H1 (cell line): ENCODE measurements around the gene COLEC12. TPM values are rescaled to one million over a fixed set of nuclear protein-coding genes. Genes with fewer than 3 reads are reported as not detected.

Source experiments
- CTCF ChIA-PET: fragments of 300-600 bp; sonication (Branson Sonifier 250); formaldehyde crosslinking; loops from one replicate; lab custom pipeline; 2021; ENCODE audit not compliant: partially characterized antibody; lab: Charles Lee
- POLR2A ChIA-PET: fragments of 300-600 bp; sonication (Branson Sonifier 250); formaldehyde crosslinking; loops from one replicate; lab custom pipeline; 2021; ENCODE audit warnings: inconsistent platforms; ENCODE audit not compliant: partially characterized antibody; lab: Charles Lee
- DNase-seq, 2 experiments: peaks; one replicate each; pipeline versions ENCODE4 v3.0.0 to v3.0.0-alpha.2; 2010 to 2022; ENCODE audit warnings: low spot score in 2 of 2, low read depth in 1 of 2, mixed read lengths in 1 of 2
- FAIRE-seq: peaks from 2 replicates; lab custom pipeline; 2011; peaks lifted over from hg19 to GRCh38; lab: Jason Lieb, UNC
- H2AFZ ChIP-seq: 2 replicates; pipeline ENCODE4 v1.8.1; 2012; ENCODE audit warnings: low read length, inconsistent platforms
- H2AK5ac ChIP-seq: 2 replicates; pipeline ENCODE4 v1.6.1; 2013; ENCODE audit warnings: low read depth, low read length
- H2BK120ac ChIP-seq: replicated peaks from 2 replicates; pipeline ENCODE3; 2013; ENCODE audit warnings: low read depth, low read length, inconsistent platforms
- H2BK12ac ChIP-seq: 2 replicates; pipeline ENCODE4 v1.6.1; 2013; ENCODE audit warnings: low read depth, low read length
- H2BK15ac ChIP-seq: 2 replicates; pipeline ENCODE4 v1.6.1; 2013; ENCODE audit warnings: low read length
- H2BK20ac ChIP-seq: 2 replicates; pipeline ENCODE4 v1.6.1; 2013; ENCODE audit warnings: low read length
- H2BK5ac ChIP-seq: 2 replicates; pipeline ENCODE4 v1.6.1; 2013; ENCODE audit warnings: low read depth, low read length
- H3K14ac ChIP-seq: 2 replicates; pipeline ENCODE4 v1.6.1; 2013; ENCODE audit warnings: inconsistent platforms; ENCODE audit not compliant: insufficient read length
- H3K18ac ChIP-seq: 2 replicates; pipeline ENCODE4 v1.6.1; 2013; ENCODE audit warnings: low read length; ENCODE audit errors: extremely low read depth
- H3K23ac ChIP-seq: 2 replicates; pipeline ENCODE4 v1.6.1; 2013; ENCODE audit warnings: inconsistent platforms; ENCODE audit not compliant: insufficient read length
- H3K23me2 ChIP-seq: 2 replicates; pipeline ENCODE4 v1.6.1; 2013; ENCODE audit warnings: low read depth, low read length
- H3K27ac ChIP-seq: 2 replicates; pipeline ENCODE4 v1.6.1; 2011; ENCODE audit warnings: low read depth, low read length, inconsistent platforms
- H3K27me3 ChIP-seq, 4 experiments: replicated peaks in 1 of 4; 1 replicate in 1 of 4; 2 replicates in 3 of 4; pipeline versions ENCODE4 v1.6.1 to v1.8.1; 2011 to 2013; ENCODE audit warnings: low read length in 3 of 4, mild to moderate bottlenecking in 3 of 4, inconsistent platforms in 2 of 4, mixed read lengths in 2 of 4, moderate library complexity in 1 of 4; ENCODE audit not compliant: control insufficient read depth in 3 of 4, insufficient read depth in 3 of 4; ENCODE audit errors: extremely low read depth in 1 of 4
- H3K36me3 ChIP-seq, 4 experiments: 2 replicates each; pipeline versions ENCODE4 v1.6.1 to v1.8.1; 2011 to 2013; ENCODE audit warnings: mild to moderate bottlenecking in 4 of 4, low read length in 3 of 4, moderate library complexity in 2 of 4, control low read depth in 1 of 4, inconsistent platforms in 1 of 4; ENCODE audit not compliant: insufficient read depth in 4 of 4, control insufficient read depth in 2 of 4
- H3K4ac ChIP-seq: replicated peaks from 2 replicates; pipeline ENCODE3; 2013; ENCODE audit warnings: low read length, low read depth, mixed read lengths, inconsistent platforms; ENCODE audit not compliant: insufficient read length
- H3K4me1 ChIP-seq, 4 experiments: replicated peaks in 1 of 4; 1 replicate in 1 of 4; 2 replicates in 3 of 4; pipeline versions ENCODE4 v1.6.1 to v1.8.1; 2011 to 2013; ENCODE audit warnings: low read length in 3 of 4, inconsistent platforms in 2 of 4, mixed read lengths in 1 of 4; ENCODE audit not compliant: insufficient read depth in 4 of 4, control insufficient read depth in 3 of 4
- H3K4me2 ChIP-seq, 2 experiments: 2 replicates each; pipeline versions ENCODE4 v1.6.1 to v1.8.1; 2011 to 2013; ENCODE audit warnings: low read depth in 2 of 2, low read length in 2 of 2, control low read depth in 1 of 2, inconsistent platforms in 1 of 2, mild to moderate bottlenecking in 1 of 2; ENCODE audit not compliant: insufficient read depth in 1 of 2
- H3K4me3 ChIP-seq, 4 experiments: fragments of 200-600, 300-600 bp in 1 of 4; sonication (generic), shearing (Covaris generic), sonication (Bioruptor Twin) in 1 of 4; 2 replicates each; pipeline versions ENCODE4 v1.5.1 to v1.8.1; 2011 to 2016; ENCODE audit warnings: low read length in 4 of 4, low read depth in 3 of 4, control low read depth in 2 of 4, inconsistent platforms in 2 of 4, mild to moderate bottlenecking in 2 of 4, mixed read lengths in 1 of 4, moderate library complexity in 1 of 4; ENCODE audit not compliant: insufficient read depth in 2 of 4; ENCODE audit errors: extremely low read depth in 1 of 4
- H3K56ac ChIP-seq: replicated peaks from 2 replicates; pipeline ENCODE3; 2013; ENCODE audit warnings: low read depth, mild to moderate bottlenecking, mixed read lengths, low read length, inconsistent platforms; ENCODE audit not compliant: insufficient read length
- H3K79me1 ChIP-seq: 2 replicates; pipeline ENCODE4 v1.6.1; 2013; ENCODE audit warnings: low read depth, low read length, control low read depth
- H3K79me2 ChIP-seq, 2 experiments: 2 replicates each; pipeline versions ENCODE4 v1.6.1 to v1.8.1; 2012 to 2013; ENCODE audit warnings: low read length in 2 of 2, mild to moderate bottlenecking in 2 of 2, inconsistent platforms in 1 of 2; ENCODE audit not compliant: insufficient read depth in 2 of 2, control insufficient read depth in 1 of 2
- H3K9ac ChIP-seq, 4 experiments: replicated peaks in 1 of 4; 1 replicate in 1 of 4; 2 replicates in 3 of 4; pipeline versions ENCODE4 v1.6.1 to v1.8.1; 2011 to 2013; ENCODE audit warnings: low read depth in 3 of 4, low read length in 3 of 4, control low read depth in 2 of 4, mild to moderate bottlenecking in 2 of 4, moderate library complexity in 2 of 4, inconsistent platforms in 1 of 4; ENCODE audit errors: extremely low read depth in 1 of 4
- H3K9me3 ChIP-seq, 2 experiments: 2 replicates each; pipeline versions ENCODE4 v1.6.1 to v1.8.1; 2012 to 2013; ENCODE audit warnings: mild to moderate bottlenecking in 2 of 2, moderate library complexity in 2 of 2, control low read depth in 1 of 2, inconsistent platforms in 1 of 2, low read depth in 1 of 2, low read length in 1 of 2, mixed read lengths in 1 of 2; ENCODE audit not compliant: insufficient read depth in 2 of 2
- H4K20me1 ChIP-seq, 2 experiments: replicated peaks in 1 of 2; 2 replicates each; pipeline versions ENCODE3 to v1.8.1; 2011 to 2013; ENCODE audit warnings: inconsistent platforms in 2 of 2, low read length in 2 of 2, mild to moderate bottlenecking in 1 of 2; ENCODE audit not compliant: insufficient read depth in 2 of 2, control insufficient read depth in 1 of 2
- H4K5ac ChIP-seq: 2 replicates; pipeline ENCODE4 v1.6.1; 2013; ENCODE audit warnings: low read length, low read depth, mixed read lengths, inconsistent platforms; ENCODE audit not compliant: insufficient read length
- H4K8ac ChIP-seq: 2 replicates; pipeline ENCODE4 v1.8.0; 2013; ENCODE audit warnings: mild to moderate bottlenecking, moderate library complexity, low read length, inconsistent platforms; ENCODE audit not compliant: insufficient read depth; ENCODE audit errors: extremely low read depth
- H4K91ac ChIP-seq: replicated peaks from 2 replicates; pipeline ENCODE3; 2013; ENCODE audit warnings: low read length, mixed read lengths, inconsistent platforms; ENCODE audit not compliant: insufficient read length
- ASH2L ChIP-seq: fragments of 200-600, 300-600 bp; sonication (generic); IDR thresholded peaks from one replicate; pipeline ENCODE4 v1.7.1; 2017; ENCODE audit warnings: low read length
- CBX5 ChIP-seq: fragments of 300-800, 300-1000 bp; sonication (generic); IDR thresholded peaks from 2 replicates; pipeline ENCODE4 v1.7.1; 2016; ENCODE audit warnings: antibody characterized with exemption, low read length, low read depth
- E2F6 ChIP-seq: IDR thresholded peaks from 2 replicates; pipeline ENCODE4 v1.6.1; 2012; ENCODE audit warnings: inconsistent platforms
- EZH2 ChIP-seq: fragments of 200-600 bp; sonication (generic); IDR thresholded peaks from 2 replicates; pipeline ENCODE4 v1.7.1; 2012; ENCODE audit warnings: low read depth, mild to moderate bottlenecking, moderate library complexity, low read length, inconsistent platforms; ENCODE audit not compliant: severe bottlenecking
- GABPA ChIP-seq: IDR thresholded peaks from 2 replicates; pipeline ENCODE4 v1.6.1; 2011; ENCODE audit warnings: mild to moderate bottlenecking, low read length, moderate library complexity, borderline replicate concordance; ENCODE audit not compliant: insufficient read depth
- MAX ChIP-seq: IDR thresholded peaks from 2 replicates; pipeline ENCODE4 v1.6.1; 2012; ENCODE audit warnings: inconsistent platforms
- NANOG ChIP-seq: IDR thresholded peaks from 2 replicates; pipeline ENCODE4 v1.6.1; 2011; ENCODE audit warnings: low read length, low read depth, mild to moderate bottlenecking, inconsistent platforms; ENCODE audit not compliant: insufficient read depth, poor library complexity, severe bottlenecking
- TAF7 ChIP-seq: optimal IDR thresholded peaks from 2 replicates; pipeline ENCODE3; 2011; ENCODE audit warnings: low read depth, mild to moderate bottlenecking, inconsistent platforms, low read length, moderate library complexity, borderline replicate concordance
- ZNF274 ChIP-seq: IDR thresholded peaks from 2 replicates; pipeline ENCODE4 v1.7.0; 2012; ENCODE audit warnings: low read length, borderline replicate concordance; ENCODE audit errors: extremely low read depth
- WGBS, 2 experiments: shearing (Covaris generic) in 1 of 2; methylation state at CpG; one replicate each; pipeline versions ENCODE4 v1.1.6 to v1.1.7; 2013 to 2015; ENCODE audit warnings: low lambda C conversion rate in 2 of 2, mixed read lengths in 2 of 2, inconsistent platforms in 1 of 2, low coverage in 1 of 2, missing lambda C conversion rate in 1 of 2; ENCODE audit not compliant: insufficient replicate concordance in 2 of 2, insufficient coverage in 1 of 2, insufficient read length in 1 of 2; ENCODE audit errors: extremely low coverage in 1 of 2, missing lambda C conversion rate in 1 of 2; 5-methylcytosine and 5-hydroxymethylcytosine counted together
- polyA plus RNA-seq, 7 experiments: library from polyadenylated mRNA; depleted of rRNA in 3 of 7; stranded (reverse) in 5 of 7; unstranded in 2 of 7; fragments of >200 nt in 5 of 7; fragments of 200-250 nt in 2 of 7; gene quantifications; 1 replicate in 5 of 7; 2 replicates in 1 of 7; 4 replicates in 1 of 7; pipeline versions ENCODE4 v1.2.1 to v1.2.3, GENCODE V29; 2011 to 2013; ENCODE audit warnings: missing spikeins in 2 of 7, mixed read lengths in 2 of 7
- total RNA-seq: library from RNA; stranded (reverse); fragmentation: NEBNext Ultra II Directional; extraction: Animal tissue kit (Norgen Biotek cat#: 25700); gene quantifications from 2 replicates; pipeline ENCODE4 v1.2.1, GENCODE V29; 2021

The COLEC12 gene
- total and polyA plus RNA-seq, 2 of the 8 experiments (the other 6 are each of a cell fraction or from before 2014, with no cell fraction given), result 0.44 to 2.3 TPM

GRCh38 chr18:435940-436339, 64.6 kb downstream of the COLEC12 start:
- Histone ChIP-seq H4K8ac (no peak overlapping the region), H3K4me3 (no peak overlapping the region), H2BK20ac (no peak overlapping the region), H3K36me3 (no peaks in the 10 kb centered on the region), H3K9me3 (peaks cover 0 to 4% of the 10 kb centered on the region in 2 experiments; a peak in 1 of 4 replicates), H2AK5ac (no peak overlapping the region), H2BK15ac (no peak overlapping the region), H3K23ac (no peak overlapping the region), H2BK12ac (no peak overlapping the region), H3K4me2 (no peak overlapping the region), H3K18ac (no peak overlapping the region), H3K56ac (no peak overlapping the region), H4K5ac (no peak overlapping the region), H4K91ac (no peak overlapping the region), H3K14ac (no peak overlapping the region), H3K4me1 (no peaks in the 10 kb centered on the region), H3K23me2 (no peaks in the 10 kb centered on the region), H2BK120ac (no peak overlapping the region), H3K79me2 (no peaks in the 10 kb centered on the region), H4K20me1 (no peaks in the 10 kb centered on the region), H3K9ac (no peak overlapping the region), H2BK5ac (no peak overlapping the region), H3K27me3 (no peaks in the 10 kb centered on the region), H3K79me1 (no peaks in the 10 kb centered on the region), H3K27ac (no peak overlapping the region), H2AFZ (no peak overlapping the region), H3K4ac (no peak overlapping the region)
- FAIRE-seq (no peak), DNase-seq (no peak)
- WGBS, 2 experiments, result 95% methylated on average over 4 of the region's 4 CpGs; no CpG with 5 or more reads in 1 of the 2 experiments
- CTCF ChIA-PET, result no interaction called here
- POLR2A ChIA-PET, result no interaction called here
- TF ChIP-seq ZNF274 (no peak), EZH2 (no peak), E2F6 (no peak), MAX (no peak), NANOG (no peak), GABPA (no peak), TAF7 (no peak), CBX5 (no peak), ASH2L (no peak)
